ENCODE measurements around the gene HSPG2. TPM values are rescaled to one million over a fixed set of nuclear protein-coding genes. Genes with fewer than 3 reads are reported as not detected.
"Not testable (repeated sequence)": the region's sequence is repeated elsewhere in the genome, so short reads cannot be mapped to it uniquely, and the experiment has no call there.

Gene HSPG2
- total RNA-seq, 1 donor: 166 TPM

DNA sequence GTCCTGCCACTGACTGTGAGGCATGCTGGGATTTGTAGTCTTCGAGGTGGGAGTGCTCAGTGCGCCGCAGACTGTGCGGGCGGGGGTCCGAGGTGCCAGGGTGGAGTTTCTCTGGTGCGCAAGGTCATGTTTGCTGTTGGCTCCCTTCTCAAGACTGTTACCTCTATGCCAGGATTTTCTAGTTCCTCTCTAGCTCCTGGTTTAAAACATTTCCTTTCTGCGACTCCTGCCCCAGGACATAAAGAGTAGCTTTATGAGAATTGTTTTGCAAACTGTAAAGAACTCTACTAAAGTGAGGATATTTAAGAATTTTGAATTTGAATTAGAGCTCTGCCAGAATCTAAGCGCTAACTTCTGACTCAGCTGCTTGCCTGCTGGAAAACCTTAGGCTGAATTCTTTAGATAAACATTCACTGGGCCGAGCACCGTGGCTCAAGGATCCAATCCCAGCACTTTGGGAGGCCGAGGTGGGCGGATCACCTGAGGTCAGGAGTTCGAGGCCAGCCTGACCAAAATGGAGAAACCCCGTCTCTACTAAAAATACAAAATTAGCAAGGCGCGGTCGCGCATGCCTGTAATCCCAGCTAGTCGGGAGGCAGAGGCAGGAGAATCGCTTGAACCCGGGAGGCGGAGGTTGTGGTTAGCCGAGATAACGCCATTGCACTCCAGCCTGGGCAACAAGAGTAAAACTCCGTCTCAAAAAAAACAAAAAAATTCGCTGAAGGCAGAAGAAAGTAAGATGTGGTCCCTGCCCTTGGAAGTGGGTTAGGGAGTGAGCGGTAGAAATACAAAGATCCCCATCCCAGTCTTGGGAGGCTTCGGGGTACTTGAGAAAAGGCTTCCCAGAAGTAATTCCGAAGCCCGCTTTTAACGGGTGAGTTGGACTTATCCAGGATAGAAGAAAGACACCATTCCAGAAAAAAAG lies 153.2 kb downstream of the HSPG2 start:
- peak overlapping the region; percentile 96 for H3K4me3 ChIP-seq (ENCODE audit: low read depth, low read length)
- TF ChIP-seq, protein P1, sequence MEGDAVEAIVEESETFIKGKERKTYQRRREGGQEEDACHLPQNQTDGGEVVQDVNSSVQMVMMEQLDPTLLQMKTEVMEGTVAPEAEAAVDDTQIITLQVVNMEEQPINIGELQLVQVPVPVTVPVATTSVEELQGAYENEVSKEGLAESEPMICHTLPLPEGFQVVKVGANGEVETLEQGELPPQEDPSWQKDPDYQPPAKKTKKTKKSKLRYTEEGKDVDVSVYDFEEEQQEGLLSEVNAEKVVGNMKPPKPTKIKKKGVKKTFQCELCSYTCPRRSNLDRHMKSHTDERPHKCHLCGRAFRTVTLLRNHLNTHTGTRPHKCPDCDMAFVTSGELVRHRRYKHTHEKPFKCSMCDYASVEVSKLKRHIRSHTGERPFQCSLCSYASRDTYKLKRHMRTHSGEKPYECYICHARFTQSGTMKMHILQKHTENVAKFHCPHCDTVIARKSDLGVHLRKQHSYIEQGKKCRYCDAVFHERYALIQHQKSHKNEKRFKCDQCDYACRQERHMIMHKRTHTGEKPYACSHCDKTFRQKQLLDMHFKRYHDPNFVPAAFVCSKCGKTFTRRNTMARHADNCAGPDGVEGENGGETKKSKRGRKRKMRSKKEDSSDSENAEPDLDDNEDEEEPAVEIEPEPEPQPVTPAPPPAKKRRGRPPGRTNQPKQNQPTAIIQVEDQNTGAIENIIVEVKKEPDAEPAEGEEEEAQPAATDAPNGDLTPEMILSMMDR (IDR thresholded peaks at IDR 0.05; ENCODE audit: insufficient read depth, low read depth, low read length): no peak
- peak; percentile 98 for DNase-seq (ENCODE audit: low read depth)

DNA sequence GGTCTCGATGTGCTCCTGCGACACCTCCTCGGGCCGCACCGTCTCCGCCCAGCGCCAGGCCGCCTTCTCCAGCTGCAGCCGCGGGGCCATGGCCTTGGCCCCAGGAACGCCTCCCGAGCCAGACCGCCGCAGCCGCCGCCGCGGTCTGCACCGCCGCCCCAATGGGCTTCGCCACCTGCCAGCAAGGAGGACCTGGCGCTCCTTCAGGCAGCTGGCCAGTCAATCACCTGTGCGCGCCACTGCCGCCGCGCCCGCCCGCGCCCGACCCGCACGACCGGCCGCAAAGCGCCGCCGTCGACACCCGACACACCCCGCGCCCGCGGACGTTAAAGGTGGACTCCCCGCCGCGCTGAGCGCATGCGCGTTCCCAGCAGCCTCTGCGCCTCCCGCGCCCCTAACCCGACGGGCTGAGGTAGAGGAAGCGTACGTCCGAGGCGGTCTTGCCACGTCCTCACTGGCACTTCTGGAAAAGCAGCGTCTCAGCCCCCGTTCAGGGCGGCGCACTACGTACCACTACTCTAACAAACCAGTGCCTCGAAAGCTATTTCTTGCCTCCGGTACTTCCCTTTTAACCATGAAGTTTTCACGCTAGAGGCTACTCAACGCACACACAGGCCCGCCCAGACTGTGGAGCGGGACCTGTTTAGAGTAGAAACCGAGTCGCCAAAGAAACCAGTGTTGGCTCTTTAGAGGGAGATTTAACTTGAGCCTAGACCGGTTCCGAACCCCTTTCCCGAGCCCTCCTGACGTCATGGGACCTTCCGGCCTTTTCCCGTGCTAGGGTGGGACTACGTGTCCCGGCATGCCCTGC lies 154.0 kb downstream of the HSPG2 start, which contains the start of gene USP48:
USP48 (minus strand) TSS at position 282 of the 811 bp plus-strand sequence; CDS start at position 90, 192 bp downstream.
- H3K4me3 ChIP-seq (ENCODE audit: low read depth, low read length): peak within 1 kb of the TSS; percentile 96
- TF ChIP-seq, protein P1 (IDR thresholded peaks at IDR 0.05; ENCODE audit: insufficient read depth, low read depth, low read length): no peak
- DNase-seq (ENCODE audit: low read depth): peak; percentile 94

DNA sequence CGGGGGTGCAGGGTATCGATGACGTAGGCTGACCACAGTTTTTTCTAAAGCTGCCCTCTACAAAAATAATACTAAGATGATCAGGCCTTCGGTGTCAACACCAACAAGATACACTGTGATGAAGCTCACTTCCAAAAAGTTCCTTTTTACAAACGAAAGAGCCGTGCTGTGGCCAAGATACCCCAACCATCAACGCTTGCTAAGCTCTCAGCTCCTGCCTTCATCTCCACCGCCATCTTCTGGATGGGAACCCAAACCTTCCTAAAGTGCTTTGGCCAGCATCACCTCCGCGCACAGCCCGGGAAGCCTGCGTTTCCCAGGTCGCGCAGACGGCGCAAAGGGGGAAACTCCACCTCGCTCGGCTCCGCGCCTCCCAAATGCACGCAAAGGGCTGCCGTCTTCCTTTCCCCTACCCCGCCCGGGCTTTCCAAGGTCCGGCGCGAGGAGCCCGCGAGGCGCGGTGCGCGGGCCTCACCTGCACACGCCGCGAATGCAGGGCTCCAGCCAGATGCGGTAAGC lies 154.7 kb downstream of the HSPG2 start:
- DNase-seq (ENCODE audit: low read depth): peak; percentile 68
- H3K4me3 ChIP-seq (ENCODE audit: low read depth, low read length): peak overlapping the region; percentile 96
- TF ChIP-seq, protein P1 (IDR thresholded peaks at IDR 0.05; ENCODE audit: insufficient read depth, low read depth, low read length): peak; percentile 21

DNA sequence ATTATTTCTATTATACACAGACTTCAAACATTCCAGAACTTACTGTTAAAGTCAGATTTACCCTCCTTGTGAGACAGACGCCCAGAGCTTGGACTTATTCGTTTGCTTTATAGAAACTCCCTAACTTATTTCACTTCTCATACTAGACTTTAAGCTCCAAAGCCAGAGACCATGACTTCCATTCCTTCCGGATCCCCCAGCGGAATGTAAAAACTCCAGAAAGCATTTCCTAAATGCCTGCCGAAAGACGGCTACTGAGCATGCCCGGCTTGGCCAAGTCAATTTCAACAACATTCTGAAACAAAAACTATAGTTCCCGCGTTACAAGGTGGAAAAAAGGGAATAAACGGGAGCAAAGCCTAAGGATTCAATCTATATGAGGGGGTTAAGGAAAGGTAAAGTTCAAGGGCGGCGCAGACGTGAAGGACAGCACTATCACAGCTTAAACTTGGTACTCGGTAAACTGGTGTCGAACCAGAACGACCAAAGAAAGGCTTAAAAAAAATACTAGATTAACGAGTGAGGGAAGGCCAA lies 155.2 kb downstream of the HSPG2 start:
- H3K4me3 ChIP-seq (ENCODE audit: low read depth, low read length): peak overlapping the region; percentile 96
- peak; percentile 68 for DNase-seq (ENCODE audit: low read depth)
- TF ChIP-seq, protein P1 (IDR thresholded peaks at IDR 0.05; ENCODE audit: insufficient read depth, low read depth, low read length): no peak

DNA sequence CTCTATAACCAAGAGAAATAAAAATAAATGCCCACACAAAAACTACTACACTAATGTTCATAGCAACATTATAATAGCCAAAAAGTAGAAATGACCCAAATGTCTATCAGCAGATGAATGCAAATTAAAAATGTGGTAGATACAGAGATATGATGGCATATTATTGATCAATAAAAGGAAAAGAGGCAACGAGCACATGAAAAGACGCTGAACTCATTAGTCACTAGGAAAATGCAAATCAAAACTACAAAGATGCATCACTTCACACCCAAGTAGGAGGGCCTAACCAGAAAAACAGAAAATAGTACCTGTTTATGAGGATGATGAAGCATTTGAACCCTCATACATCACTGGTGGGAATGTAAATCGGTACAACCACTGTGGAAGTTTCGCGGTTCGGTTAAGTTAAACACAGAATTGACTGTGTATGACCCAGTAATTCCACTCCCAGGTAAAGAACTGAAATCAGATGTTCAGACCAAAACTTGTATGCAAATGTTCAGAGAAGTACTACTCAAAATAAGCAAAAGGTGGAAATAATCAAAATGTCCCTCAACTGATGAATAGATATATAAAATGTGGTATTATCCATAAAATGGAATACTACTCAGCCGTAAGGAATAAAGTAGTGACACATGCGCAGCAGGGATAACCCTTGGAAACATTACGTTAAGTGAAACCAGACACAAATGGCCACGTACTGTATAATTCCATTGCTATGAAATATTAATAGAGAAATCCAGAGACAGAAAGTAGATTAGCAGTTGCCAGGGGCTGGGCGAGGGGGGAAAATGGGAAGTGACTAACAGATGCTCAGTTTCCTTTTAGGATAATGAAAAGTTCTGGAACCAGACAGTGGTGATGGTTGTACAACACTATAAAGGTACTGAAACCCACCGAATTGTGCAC lies 157.2 kb downstream of the HSPG2 start:
- no peak for DNase-seq (ENCODE audit: low read depth)
- H3K4me3 ChIP-seq (ENCODE audit: low read depth, low read length): peak overlapping the region; percentile 18
- TF ChIP-seq, protein P1 (IDR thresholded peaks at IDR 0.05; ENCODE audit: insufficient read depth, low read depth, low read length): no peak

DNA sequence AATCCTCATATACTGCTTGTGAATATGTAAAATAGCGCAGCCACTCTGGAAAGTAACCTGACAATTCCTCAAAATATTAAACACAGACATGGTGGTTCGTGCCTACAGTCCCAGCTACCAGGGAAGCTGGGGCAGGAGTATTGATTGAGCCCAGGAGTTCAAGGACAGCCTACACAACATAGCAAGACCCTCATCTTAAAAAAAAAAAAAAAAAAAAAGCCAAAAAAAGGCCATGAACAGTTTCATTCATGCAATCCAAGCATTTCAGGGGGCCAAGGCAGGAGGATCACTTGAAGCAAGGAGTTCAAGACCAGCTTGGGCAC lies 158.7 kb downstream of the HSPG2 start:
- TF ChIP-seq, protein P1 (IDR thresholded peaks at IDR 0.05; ENCODE audit: insufficient read depth, low read depth, low read length): no peak
- DNase-seq (ENCODE audit: low read depth): no peak
- no peak overlapping the region for H3K4me3 ChIP-seq (ENCODE audit: low read depth, low read length)

DNA sequence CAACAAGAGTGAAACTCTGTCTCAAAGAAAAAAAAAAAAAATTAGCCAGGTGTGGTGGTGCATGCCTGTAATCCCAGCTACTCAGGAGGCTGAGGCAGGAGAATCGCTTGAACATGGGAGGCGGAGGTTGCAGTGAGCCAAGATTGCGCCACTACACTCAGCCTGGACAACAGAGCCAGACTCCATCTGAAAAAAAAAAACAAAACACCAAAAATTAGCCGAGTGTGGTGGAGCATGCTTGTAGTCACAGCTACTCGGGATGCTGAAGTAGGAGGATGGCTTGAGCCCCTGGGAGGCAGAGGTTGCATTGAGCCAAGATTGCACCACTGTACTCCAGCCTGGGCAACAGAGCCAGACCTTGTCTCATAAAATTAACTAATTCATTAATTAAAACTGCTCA lies 160.2 kb downstream of the HSPG2 start:
- H3K4me3 ChIP-seq (ENCODE audit: low read depth, low read length); DNase-seq (ENCODE audit: low read depth): not testable (repeated sequence)

Data from fibroblast of villous mesenchyme (primary cell).